ENCODE data around the gene FLVCR2.

FLVCR2 gene

DNA sequence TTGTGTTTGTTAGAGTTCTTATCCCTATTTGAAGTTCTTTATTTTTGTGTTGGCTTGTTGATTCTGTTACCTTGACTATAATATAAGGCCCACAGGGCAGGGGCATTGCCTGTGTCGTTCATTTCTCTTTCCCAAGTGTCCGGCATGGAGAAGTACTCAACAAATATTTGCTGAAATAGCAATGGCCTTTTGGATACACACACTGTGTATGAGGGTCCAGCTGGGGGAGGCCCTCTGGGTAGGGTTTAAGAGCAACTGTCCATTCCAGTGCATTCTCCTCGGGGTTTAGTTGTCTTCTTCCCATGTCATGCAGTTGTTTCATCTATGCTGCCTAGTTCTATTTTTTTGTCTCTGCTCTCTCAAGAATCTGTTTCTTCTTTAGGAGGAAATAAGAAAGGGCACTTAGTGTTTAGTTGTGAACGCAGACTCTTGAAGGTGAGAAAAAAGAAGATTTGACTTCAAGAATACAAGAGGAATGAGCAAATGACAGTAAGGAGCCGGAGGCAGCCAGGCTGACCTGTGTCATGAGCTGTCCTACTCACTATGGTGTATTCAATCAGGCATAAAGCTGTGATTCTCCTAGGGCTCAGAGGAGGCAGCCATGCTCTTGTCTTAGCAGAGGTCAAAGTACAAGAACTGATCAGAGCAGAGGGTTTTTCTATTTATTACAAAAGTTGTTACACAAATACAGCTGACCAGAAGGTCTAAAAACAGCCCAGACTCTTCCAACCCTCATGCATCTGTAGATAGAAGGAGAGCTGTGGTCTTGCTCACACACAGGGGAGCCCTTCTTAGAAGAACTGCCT lies 72.0 kb downstream of the FLVCR2 start:
- no peak for TF ChIP-seq FOXP2 (optimal IDR thresholded peaks at IDR 0.05; ENCODE audit: borderline replicate concordance, extremely low read depth, extremely low read length, insufficient read depth)
- no peak for TF ChIP-seq SIN3A (IDR thresholded peaks at IDR 0.05; ENCODE audit: borderline replicate concordance, insufficient read depth, low read length)
- no peak for TF ChIP-seq TAF1 (IDR thresholded peaks at IDR 0.05; ENCODE audit: borderline replicate concordance, insufficient read depth, low read length)
- TF ChIP-seq, protein P1, sequence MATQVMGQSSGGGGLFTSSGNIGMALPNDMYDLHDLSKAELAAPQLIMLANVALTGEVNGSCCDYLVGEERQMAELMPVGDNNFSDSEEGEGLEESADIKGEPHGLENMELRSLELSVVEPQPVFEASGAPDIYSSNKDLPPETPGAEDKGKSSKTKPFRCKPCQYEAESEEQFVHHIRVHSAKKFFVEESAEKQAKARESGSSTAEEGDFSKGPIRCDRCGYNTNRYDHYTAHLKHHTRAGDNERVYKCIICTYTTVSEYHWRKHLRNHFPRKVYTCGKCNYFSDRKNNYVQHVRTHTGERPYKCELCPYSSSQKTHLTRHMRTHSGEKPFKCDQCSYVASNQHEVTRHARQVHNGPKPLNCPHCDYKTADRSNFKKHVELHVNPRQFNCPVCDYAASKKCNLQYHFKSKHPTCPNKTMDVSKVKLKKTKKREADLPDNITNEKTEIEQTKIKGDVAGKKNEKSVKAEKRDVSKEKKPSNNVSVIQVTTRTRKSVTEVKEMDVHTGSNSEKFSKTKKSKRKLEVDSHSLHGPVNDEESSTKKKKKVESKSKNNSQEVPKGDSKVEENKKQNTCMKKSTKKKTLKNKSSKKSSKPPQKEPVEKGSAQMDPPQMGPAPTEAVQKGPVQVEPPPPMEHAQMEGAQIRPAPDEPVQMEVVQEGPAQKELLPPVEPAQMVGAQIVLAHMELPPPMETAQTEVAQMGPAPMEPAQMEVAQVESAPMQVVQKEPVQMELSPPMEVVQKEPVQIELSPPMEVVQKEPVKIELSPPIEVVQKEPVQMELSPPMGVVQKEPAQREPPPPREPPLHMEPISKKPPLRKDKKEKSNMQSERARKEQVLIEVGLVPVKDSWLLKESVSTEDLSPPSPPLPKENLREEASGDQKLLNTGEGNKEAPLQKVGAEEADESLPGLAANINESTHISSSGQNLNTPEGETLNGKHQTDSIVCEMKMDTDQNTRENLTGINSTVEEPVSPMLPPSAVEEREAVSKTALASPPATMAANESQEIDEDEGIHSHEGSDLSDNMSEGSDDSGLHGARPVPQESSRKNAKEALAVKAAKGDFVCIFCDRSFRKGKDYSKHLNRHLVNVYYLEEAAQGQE (IDR thresholded peaks at IDR 0.05; ENCODE audit: insufficient read depth in 1 of 2, low read depth in 2 of 2, low read length in 2 of 2), result no peak
- TF ChIP-seq POLR2AphosphoS5 (IDR thresholded peaks at IDR 0.05; ENCODE audit: low read depth, low read length), result no peak

DNA sequence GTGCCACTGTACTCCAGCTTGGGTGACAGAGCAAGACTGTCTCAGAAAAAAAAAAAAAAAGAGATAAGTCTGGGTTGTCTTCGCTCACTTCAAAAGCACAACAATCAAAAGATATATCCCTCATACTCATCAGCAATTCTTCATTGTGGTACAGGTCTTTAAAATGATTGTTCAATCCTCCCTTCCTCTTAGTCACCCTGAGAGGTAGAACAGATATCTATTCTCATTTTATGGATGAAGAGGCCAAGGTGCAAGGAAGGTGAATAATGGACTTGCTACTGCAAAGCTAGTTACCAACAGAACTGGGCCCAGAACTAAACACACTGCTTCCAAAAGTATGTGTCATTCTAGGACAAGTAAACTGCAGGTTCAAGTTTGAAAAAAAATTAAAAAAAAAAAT lies 75.1 kb downstream of the FLVCR2 start:
- no peak for TF ChIP-seq SIN3A (IDR thresholded peaks at IDR 0.05; ENCODE audit: borderline replicate concordance, insufficient read depth, low read length)
- TF ChIP-seq POLR2AphosphoS5 (IDR thresholded peaks at IDR 0.05; ENCODE audit: low read depth, low read length), result no peak
- TF ChIP-seq TAF1 (IDR thresholded peaks at IDR 0.05; ENCODE audit: borderline replicate concordance, insufficient read depth, low read length), result no peak
- TF ChIP-seq, protein P1 (IDR thresholded peaks at IDR 0.05; ENCODE audit: insufficient read depth in 1 of 2, low read depth in 2 of 2, low read length in 2 of 2), result no peak
- no peak for TF ChIP-seq FOXP2 (optimal IDR thresholded peaks at IDR 0.05; ENCODE audit: borderline replicate concordance, extremely low read depth, extremely low read length, insufficient read depth)

DNA sequence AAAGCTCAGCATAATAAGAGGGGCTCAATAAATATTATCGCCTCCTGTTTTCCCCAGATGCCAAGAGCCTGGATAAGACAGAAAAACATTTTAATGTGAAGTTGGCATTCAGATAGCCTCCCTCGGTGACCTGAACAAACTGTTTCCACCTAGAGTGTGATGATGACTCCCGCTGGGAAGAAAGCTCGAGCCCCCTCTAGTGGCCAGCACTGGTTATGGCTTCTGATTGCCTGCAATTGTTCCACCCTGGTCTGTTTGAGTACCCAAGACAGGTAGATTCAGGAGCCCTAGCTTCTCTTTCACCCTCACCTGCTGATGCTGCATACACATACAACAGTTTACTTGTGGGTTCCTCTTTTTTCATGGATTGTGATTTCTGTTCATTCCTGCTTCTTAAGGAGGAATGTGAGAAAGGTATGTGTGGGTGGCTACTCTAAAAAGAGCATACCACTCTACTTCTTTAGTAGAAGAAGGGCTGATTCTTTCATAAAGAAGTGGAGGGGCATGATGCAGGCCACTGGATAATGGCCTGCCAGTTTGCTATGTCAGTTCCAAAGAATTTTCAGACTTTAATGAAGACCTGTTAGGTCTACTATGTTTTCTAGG lies 75.8 kb downstream of the FLVCR2 start:
- TF ChIP-seq TAF1 (IDR thresholded peaks at IDR 0.05; ENCODE audit: borderline replicate concordance, insufficient read depth, low read length) (no peak), FOXP2 (optimal IDR thresholded peaks at IDR 0.05; ENCODE audit: borderline replicate concordance, extremely low read depth, extremely low read length, insufficient read depth) (no peak), SIN3A (IDR thresholded peaks at IDR 0.05; ENCODE audit: borderline replicate concordance, insufficient read depth, low read length) (no peak), POLR2AphosphoS5 (IDR thresholded peaks at IDR 0.05; ENCODE audit: low read depth, low read length) (no peak)
- TF ChIP-seq, protein P1 (IDR thresholded peaks at IDR 0.05; ENCODE audit: insufficient read depth in 1 of 2, low read depth in 2 of 2, low read length in 2 of 2), result no peak

DNA sequence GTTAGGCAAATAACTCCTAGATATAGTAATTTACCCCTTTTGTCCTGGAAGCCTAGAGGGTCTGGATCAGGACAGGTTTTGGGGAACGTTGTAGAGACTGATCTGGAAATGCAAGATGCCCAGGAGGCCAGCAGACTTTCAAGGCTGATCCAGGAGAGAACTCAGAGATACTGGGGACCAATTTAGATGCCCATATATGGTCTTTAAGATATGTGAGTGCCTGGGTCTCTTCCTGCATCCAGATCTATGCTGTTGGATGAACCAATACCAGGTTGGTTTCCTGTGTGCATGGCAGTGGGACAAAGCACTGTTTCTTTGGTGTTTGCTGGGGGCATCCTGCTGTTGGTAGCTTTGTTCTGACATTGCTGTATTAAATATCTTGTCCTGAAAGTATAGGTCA lies 76.8 kb downstream of the FLVCR2 start:
- TF ChIP-seq FOXP2 (optimal IDR thresholded peaks at IDR 0.05; ENCODE audit: borderline replicate concordance, extremely low read depth, extremely low read length, insufficient read depth), result no peak
- TF ChIP-seq POLR2AphosphoS5 (IDR thresholded peaks at IDR 0.05; ENCODE audit: low read depth, low read length), result no peak
- no peak for TF ChIP-seq TAF1 (IDR thresholded peaks at IDR 0.05; ENCODE audit: borderline replicate concordance, insufficient read depth, low read length)
- no peak for TF ChIP-seq SIN3A (IDR thresholded peaks at IDR 0.05; ENCODE audit: borderline replicate concordance, insufficient read depth, low read length)
- TF ChIP-seq, protein P1 (IDR thresholded peaks at IDR 0.05; ENCODE audit: insufficient read depth in 1 of 2, low read depth in 2 of 2, low read length in 2 of 2), result no peak

Measured in PFSK-1 (cell line).